Mesenteric fat pad (tissue), 1 donor: ENCODE results near the gene ZBTB22. TPM values are rescaled to one million over a fixed set of nuclear protein-coding genes. Genes with fewer than 3 reads are reported as not detected.
A peak's percentile ranks its signal among the peaks of the same experiment; 100 is the strongest.
"Not testable (repeated sequence)": the region's sequence is repeated elsewhere in the genome, so short reads cannot be mapped to it uniquely, and the experiment has no call there.

Experiments
- DNase-seq: peaks from one replicate; pipeline ENCODE4 v3.0.0-alpha.2; 2020; ENCODE audit warnings: low spot score
- total RNA-seq: library from RNA; stranded (reverse); fragmentation: NEBNext Ultra II Directional; extraction: Animal tissue kit (Norgen Biotek cat#: 25700); gene quantifications from one replicate; pipeline ENCODE4 v1.2.1, GENCODE V29; 2021
- donor health status: DM: yes; HTN: yes; CAD: no.

Gene ZBTB22
- total RNA-seq, 1 donor from 2014 or later, result 12.1 TPM

GRCh38 chr6:33279971-33280511 is 37.5 kb downstream of the ZBTB22 start:
- no peak for DNase-seq

- peak; percentile 86 for DNase-seq
These were observed 38.3 kb downstream of the ZBTB22 start for GRCh38 chr6:33279257-33279695.

- DNase-seq, result no peak
These were observed 38.7 kb downstream of the ZBTB22 start for GRCh38 chr6:33278810-33279209.

GRCh38 chr6:33278392-33278741 is 39.2 kb downstream of the ZBTB22 start:
- DNase-seq, result no peak

- DNase-seq, result no peak
These were observed 39.7 kb downstream of the ZBTB22 start for GRCh38 chr6:33277663-33278391.

GRCh38 chr6:33276864-33277662 is 40.5 kb downstream of the ZBTB22 start, which contains the start of gene B3GALT4:
TSS of gene B3GALT4 (plus strand) at chr6:33277123. CDS start at chr6:33277420, 297 bp downstream.
- DNase-seq, result peak; percentile 94

- DNase-seq, result no peak
These were observed 41.0 kb downstream of the ZBTB22 start for GRCh38 chr6:33276581-33276863.

GRCh38 chr6:33275795-33276580 is 41.6 kb downstream of the ZBTB22 start:
- not testable (repeated sequence) for DNase-seq

GRCh38 chr6:33273924-33274902 is 43.3 kb downstream of the ZBTB22 start:
- no peak for DNase-seq

- DNase-seq, result no peak
These were observed 44.2 kb downstream of the ZBTB22 start for GRCh38 chr6:33273129-33273923.

- no peak for DNase-seq
These were observed 45.0 kb downstream of the ZBTB22 start for GRCh38 chr6:33272275-33273128.

GRCh38 chr6:33271468-33272274 is 45.9 kb downstream of the ZBTB22 start, which contains the start of the genes RPS18 and VPS52:
TSS of gene RPS18 (plus strand) at chr6:33272075. CDS start at chr6:33272120, 45 bp downstream.
TSS of gene VPS52 (minus strand) at chr6:33271876. CDS start at chr6:33271675, 201 bp downstream.
- peak; percentile 94 for DNase-seq

- no peak for DNase-seq
These were observed 46.5 kb downstream of the ZBTB22 start for GRCh38 chr6:33271117-33271467.
